Measurements from ENCODE around the gene KLK6.

Gene KLK6

GRCh38 chr19:50957587-50957986 lies 11.8 kb downstream of the KLK6 start:
- DNase-seq (ENCODE audit: low read depth, low spot score) = no peak
- Histone ChIP-seq H3K27me3 (ENCODE audit: control insufficient read depth, insufficient read depth, low read length) (no peaks in the 10 kb centered on the region), H3K4me3 (ENCODE audit: low read length) (no peak overlapping the region), H3K36me3 (ENCODE audit: control insufficient read depth, insufficient read depth, low read length) (no peaks in the 10 kb centered on the region), H3K4me1 (ENCODE audit: control insufficient read depth, insufficient read depth, low read length) (peaks cover 2% of the 10 kb centered on the region; the same call in 1 of the 2 replicates), H3K27ac (ENCODE audit: low read length) (no peak overlapping the region), H3K9me3 (ENCODE audit: control insufficient read depth, insufficient read depth, low read length) (no peaks in the 10 kb centered on the region)
- WGBS (ENCODE audit: insufficient coverage, insufficient read length) = no CpG with 5 or more reads among the region's 8 CpGs

DNA sequence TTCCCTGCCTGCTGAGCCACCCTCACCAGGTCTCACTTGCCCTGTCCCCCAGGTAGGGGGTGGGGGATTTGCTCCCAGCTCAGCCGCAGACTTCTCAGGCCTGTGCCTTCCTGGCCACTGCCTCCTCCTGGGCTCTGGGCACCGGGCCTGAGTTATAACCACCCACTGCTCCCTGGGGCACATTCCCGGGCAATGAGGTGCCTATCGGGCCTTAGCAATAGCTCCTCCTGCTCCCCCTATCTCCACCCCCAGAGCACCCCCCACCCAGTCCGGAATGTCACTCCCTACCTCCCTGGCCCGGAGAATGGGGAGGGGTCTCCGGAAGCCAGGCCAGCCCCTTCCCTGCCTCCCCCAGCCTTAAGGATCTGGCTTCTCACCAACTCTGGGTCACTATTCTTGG lies 16.5 kb downstream of the KLK6 start, which contains the start of gene KLK5:
TSS of gene KLK5 (minus strand) at position 129 of the 400 bp plus-strand sequence. CDS start 381 bp downstream, outside the sequence.
- WGBS (ENCODE audit: insufficient coverage, insufficient read length) = no CpG with 5 or more reads among the region's 7 CpGs
- Histone ChIP-seq H3K27ac (ENCODE audit: low read length) (no peak within 1 kb of the TSS), H3K27me3 (ENCODE audit: control insufficient read depth, insufficient read depth, low read length) (no peaks in the 10 kb centered on the region), H3K4me3 (ENCODE audit: low read length) (no peak within 1 kb of the TSS), H3K4me1 (ENCODE audit: control insufficient read depth, insufficient read depth, low read length) (peaks cover 2% of the 10 kb centered on the region; the same call in 1 of the 2 replicates), H3K9me3 (ENCODE audit: control insufficient read depth, insufficient read depth, low read length) (no peaks in the 10 kb centered on the region), H3K36me3 (ENCODE audit: control insufficient read depth, insufficient read depth, low read length) (no peaks in the 10 kb centered on the region)
- no peak for DNase-seq (ENCODE audit: low read depth, low spot score)

- H3K36me3 ChIP-seq (ENCODE audit: control insufficient read depth, insufficient read depth, low read length) = no peaks in the 10 kb centered on the region
- no peaks in the 10 kb centered on the region for H3K27me3 ChIP-seq (ENCODE audit: control insufficient read depth, insufficient read depth, low read length)
- H3K9me3 ChIP-seq (ENCODE audit: control insufficient read depth, insufficient read depth, low read length) = no peaks in the 10 kb centered on the region
- H3K27ac ChIP-seq (ENCODE audit: low read length) = no peak overlapping the region
- no peak overlapping the region for H3K4me3 ChIP-seq (ENCODE audit: low read length)
- peaks cover 2% of the 10 kb centered on the region; the same call in 1 of the 2 replicates for H3K4me1 ChIP-seq (ENCODE audit: control insufficient read depth, insufficient read depth, low read length)
- no peak for DNase-seq (ENCODE audit: low read depth, low spot score)
- WGBS (ENCODE audit: insufficient coverage, insufficient read length) = no CpG with 5 or more reads among the region's 19 CpGs
These were observed 19.5 kb downstream of the KLK6 start for GRCh38 chr19:50949861-50950260.

- no peaks in the 10 kb centered on the region for H3K27me3 ChIP-seq (ENCODE audit: control insufficient read depth, insufficient read depth, low read length)
- H3K27ac ChIP-seq (ENCODE audit: low read length) = no peak overlapping the region
- H3K36me3 ChIP-seq (ENCODE audit: control insufficient read depth, insufficient read depth, low read length) = no peaks in the 10 kb centered on the region
- no peak overlapping the region for H3K4me3 ChIP-seq (ENCODE audit: low read length)
- no peak for DNase-seq (ENCODE audit: low read depth, low spot score)
- no peaks in the 10 kb centered on the region for H3K9me3 ChIP-seq (ENCODE audit: control insufficient read depth, insufficient read depth, low read length)
- H3K4me1 ChIP-seq (ENCODE audit: control insufficient read depth, insufficient read depth, low read length) = no peaks in the 10 kb centered on the region
- no CpG with 5 or more reads among the region's 4 CpGs for WGBS (ENCODE audit: insufficient coverage, insufficient read length)
These were observed 22.3 kb downstream of the KLK6 start for GRCh38 chr19:50947123-50947522.

- H3K4me1 ChIP-seq (ENCODE audit: control insufficient read depth, insufficient read depth, low read length) = no peaks in the 10 kb centered on the region
- no peaks in the 10 kb centered on the region for H3K36me3 ChIP-seq (ENCODE audit: control insufficient read depth, insufficient read depth, low read length)
- no CpG with 5 or more reads among the region's 4 CpGs for WGBS (ENCODE audit: insufficient coverage, insufficient read length)
- no peak overlapping the region for H3K4me3 ChIP-seq (ENCODE audit: low read length)
- H3K27me3 ChIP-seq (ENCODE audit: control insufficient read depth, insufficient read depth, low read length) = no peaks in the 10 kb centered on the region
- H3K27ac ChIP-seq (ENCODE audit: low read length) = no peak overlapping the region
- H3K9me3 ChIP-seq (ENCODE audit: control insufficient read depth, insufficient read depth, low read length) = no peaks in the 10 kb centered on the region
- no peak for DNase-seq (ENCODE audit: low read depth, low spot score)
These were observed 24.6 kb downstream of the KLK6 start for GRCh38 chr19:50944795-50945194.

DNA sequence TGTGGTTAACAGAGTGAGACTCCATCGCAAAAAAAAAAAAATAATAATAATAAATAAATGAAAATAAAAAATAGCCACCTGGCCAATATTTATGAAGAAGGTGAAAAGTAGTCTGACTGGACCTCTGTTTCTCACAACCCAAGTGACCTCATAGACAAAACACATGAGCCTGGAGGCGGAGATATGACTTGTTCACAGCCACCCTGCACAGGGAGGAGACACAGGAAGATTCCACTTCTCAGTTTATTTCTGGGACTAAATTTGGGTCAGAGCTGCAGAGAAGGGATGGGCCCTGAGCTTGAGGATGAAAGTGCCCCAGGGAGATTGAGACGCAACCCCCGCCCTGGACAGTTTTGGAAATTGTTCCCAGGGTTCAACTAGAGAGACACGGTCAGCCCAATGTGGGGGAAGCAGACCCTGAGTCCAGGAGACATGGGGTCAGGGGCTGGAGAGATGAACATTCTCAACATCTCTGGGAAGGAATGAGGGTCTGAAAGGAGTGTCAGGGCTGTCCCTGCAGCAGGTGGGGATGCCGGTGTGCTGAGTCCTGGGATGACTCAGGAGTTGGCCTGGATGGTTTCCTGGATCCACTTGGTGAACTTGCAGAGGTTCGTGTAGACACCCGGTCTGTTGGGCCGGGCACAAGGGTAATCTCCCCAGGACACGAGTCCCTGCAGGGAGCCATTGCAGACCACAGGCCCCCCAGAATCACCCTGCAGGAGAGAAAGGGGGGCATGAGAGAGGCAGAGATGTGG lies 26.1 kb downstream of the KLK6 start:
- Histone ChIP-seq H3K4me3 (ENCODE audit: low read length) (no peak overlapping the region), H3K9me3 (ENCODE audit: control insufficient read depth, insufficient read depth, low read length) (no peaks in the 10 kb centered on the region), H3K27me3 (ENCODE audit: control insufficient read depth, insufficient read depth, low read length) (no peaks in the 10 kb centered on the region), H3K36me3 (ENCODE audit: control insufficient read depth, insufficient read depth, low read length) (no peaks in the 10 kb centered on the region), H3K4me1 (ENCODE audit: control insufficient read depth, insufficient read depth, low read length) (no peaks in the 10 kb centered on the region), H3K27ac (ENCODE audit: low read length) (no peak overlapping the region)
- no peak for DNase-seq (ENCODE audit: low read depth, low spot score)
- WGBS (ENCODE audit: insufficient coverage, insufficient read length) = no CpG with 5 or more reads among the region's 10 CpGs

- Histone ChIP-seq H3K27ac (ENCODE audit: low read length) (no peak overlapping the region), H3K4me3 (ENCODE audit: low read length) (no peak overlapping the region), H3K9me3 (ENCODE audit: control insufficient read depth, insufficient read depth, low read length) (no peaks in the 10 kb centered on the region), H3K36me3 (ENCODE audit: control insufficient read depth, insufficient read depth, low read length) (no peaks in the 10 kb centered on the region), H3K27me3 (ENCODE audit: control insufficient read depth, insufficient read depth, low read length) (no peaks in the 10 kb centered on the region), H3K4me1 (ENCODE audit: control insufficient read depth, insufficient read depth, low read length) (no peaks in the 10 kb centered on the region)
- no CpG with 5 or more reads among the region's 2 CpGs for WGBS (ENCODE audit: insufficient coverage, insufficient read length)
- DNase-seq (ENCODE audit: low read depth, low spot score) = no peak
These were observed 29.8 kb downstream of the KLK6 start for GRCh38 chr19:50939596-50939995.

DNA sequence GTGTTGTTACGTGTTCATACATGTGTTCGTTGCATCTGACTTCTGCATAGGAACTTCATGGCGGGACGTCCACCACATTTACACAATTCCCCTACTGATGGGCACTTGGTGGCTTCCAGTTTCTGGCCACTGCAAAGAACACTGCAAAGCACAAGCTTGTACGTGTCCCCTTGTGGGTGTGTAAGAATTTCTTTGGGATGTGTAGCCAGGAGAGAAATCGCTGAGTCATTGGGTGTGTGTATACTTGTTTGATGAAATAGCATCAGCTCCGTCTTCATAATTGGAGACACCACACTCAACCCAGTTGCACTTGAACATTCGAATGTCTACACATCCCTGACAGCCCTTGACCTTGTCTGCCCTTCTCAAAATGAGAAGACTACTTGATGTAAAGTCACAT lies 35.8 kb downstream of the KLK6 start:
- Histone ChIP-seq H3K36me3 (ENCODE audit: control insufficient read depth, insufficient read depth, low read length) (no peaks in the 10 kb centered on the region), H3K27me3 (ENCODE audit: control insufficient read depth, insufficient read depth, low read length) (no peaks in the 10 kb centered on the region), H3K9me3 (ENCODE audit: control insufficient read depth, insufficient read depth, low read length) (no peaks in the 10 kb centered on the region), H3K27ac (ENCODE audit: low read length) (no peak overlapping the region), H3K4me3 (ENCODE audit: low read length) (no peak overlapping the region), H3K4me1 (ENCODE audit: control insufficient read depth, insufficient read depth, low read length) (no peaks in the 10 kb centered on the region)
- no CpG with 5 or more reads among the region's 8 CpGs for WGBS (ENCODE audit: insufficient coverage, insufficient read length)
- no peak for DNase-seq (ENCODE audit: low read depth, low spot score)

GRCh38 chr19:50932690-50933083 lies 36.7 kb downstream of the KLK6 start:
- no peaks in the 10 kb centered on the region for H3K4me1 ChIP-seq (ENCODE audit: control insufficient read depth, insufficient read depth, low read length)
- H3K4me3 ChIP-seq (ENCODE audit: low read length) = no peak overlapping the region
- H3K9me3 ChIP-seq (ENCODE audit: control insufficient read depth, insufficient read depth, low read length) = no peaks in the 10 kb centered on the region
- H3K36me3 ChIP-seq (ENCODE audit: control insufficient read depth, insufficient read depth, low read length) = no peaks in the 10 kb centered on the region
- DNase-seq (ENCODE audit: low read depth, low spot score) = no peak
- no peaks in the 10 kb centered on the region for H3K27me3 ChIP-seq (ENCODE audit: control insufficient read depth, insufficient read depth, low read length)
- no CpG with 5 or more reads among the region's 4 CpGs for WGBS (ENCODE audit: insufficient coverage, insufficient read length)
- no peak overlapping the region for H3K27ac ChIP-seq (ENCODE audit: low read length)

DNA sequence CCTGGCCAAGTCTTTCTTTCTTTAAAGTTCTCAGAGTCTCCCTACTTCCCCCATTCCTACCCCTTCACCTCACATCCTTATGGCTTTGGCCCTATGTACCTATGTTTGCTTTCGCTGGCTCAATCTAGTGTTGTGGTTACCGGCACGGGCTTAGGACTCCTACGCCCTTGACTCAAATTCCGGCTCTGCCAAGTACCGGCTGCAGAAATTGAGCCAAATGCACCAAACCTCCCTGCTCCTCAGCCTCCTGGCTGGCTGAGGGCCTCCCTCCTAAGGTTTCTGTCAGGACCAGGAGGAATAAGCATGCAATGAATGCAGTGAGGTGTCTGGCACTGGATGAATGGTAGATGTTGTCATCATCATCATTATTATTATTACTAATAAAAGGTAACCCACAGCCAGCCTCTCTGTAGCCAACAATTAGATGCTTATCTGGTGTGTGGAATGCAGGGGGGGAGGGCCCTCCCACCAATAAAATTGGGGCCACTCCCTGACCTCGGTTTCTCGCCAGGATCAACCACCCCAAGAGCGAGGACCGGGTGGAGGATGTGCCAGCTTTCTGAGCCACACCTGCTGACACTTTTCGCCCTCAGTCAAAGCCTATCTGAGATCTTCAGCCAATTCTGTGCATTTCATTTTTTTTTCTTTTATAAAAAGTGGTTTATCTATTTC lies 37.2 kb downstream of the KLK6 start:
- Histone ChIP-seq H3K27me3 (ENCODE audit: control insufficient read depth, insufficient read depth, low read length) (no peaks in the 10 kb centered on the region), H3K4me3 (ENCODE audit: low read length) (no peak overlapping the region), H3K4me1 (ENCODE audit: control insufficient read depth, insufficient read depth, low read length) (no peaks in the 10 kb centered on the region), H3K36me3 (ENCODE audit: control insufficient read depth, insufficient read depth, low read length) (no peaks in the 10 kb centered on the region), H3K9me3 (ENCODE audit: control insufficient read depth, insufficient read depth, low read length) (no peaks in the 10 kb centered on the region), H3K27ac (ENCODE audit: low read length) (no peak overlapping the region)
- DNase-seq (ENCODE audit: low read depth, low spot score) = no peak
- no CpG with 5 or more reads among the region's 11 CpGs for WGBS (ENCODE audit: insufficient coverage, insufficient read length)

GRCh38 chr19:50931023-50931422 lies 38.4 kb downstream of the KLK6 start:
- DNase-seq (ENCODE audit: low read depth, low spot score) = no peak
- Histone ChIP-seq H3K9me3 (ENCODE audit: control insufficient read depth, insufficient read depth, low read length) (no peaks in the 10 kb centered on the region), H3K4me3 (ENCODE audit: low read length) (no peak overlapping the region), H3K4me1 (ENCODE audit: control insufficient read depth, insufficient read depth, low read length) (no peaks in the 10 kb centered on the region), H3K27ac (ENCODE audit: low read length) (no peak overlapping the region), H3K27me3 (ENCODE audit: control insufficient read depth, insufficient read depth, low read length) (no peaks in the 10 kb centered on the region), H3K36me3 (ENCODE audit: control insufficient read depth, insufficient read depth, low read length) (no peaks in the 10 kb centered on the region)

Measured in iPS DF 6.9 (cell line).